Esophagus squamous epithelium (tissue), 4 donors: ENCODE results near the gene PTPN14.

ENCODE experiments used
- POLR2A ChIP-seq, 4 donors: fragments of 450-650 bp; IDR thresholded peaks; one replicate each; pipeline ENCODE4 v1.6.1; 2017; ENCODE audit warnings: antibody characterized with exemption in 4 of 4, mild to moderate bottlenecking in 4 of 4, moderate library complexity in 3 of 4
- TF ChIP-seq, protein P1 (sequence below), 6 experiments: fragments of 450-650 bp in 4 of 6; fragments of 200-600 bp in 2 of 6; sonication (generic) in 2 of 6; IDR thresholded peaks; one replicate each; pipeline ENCODE4 v1.5.1; 2016 to 2019; ENCODE audit warnings: antibody characterized with exemption in 6 of 6, mild to moderate bottlenecking in 4 of 6, moderate library complexity in 4 of 6

DNA sequence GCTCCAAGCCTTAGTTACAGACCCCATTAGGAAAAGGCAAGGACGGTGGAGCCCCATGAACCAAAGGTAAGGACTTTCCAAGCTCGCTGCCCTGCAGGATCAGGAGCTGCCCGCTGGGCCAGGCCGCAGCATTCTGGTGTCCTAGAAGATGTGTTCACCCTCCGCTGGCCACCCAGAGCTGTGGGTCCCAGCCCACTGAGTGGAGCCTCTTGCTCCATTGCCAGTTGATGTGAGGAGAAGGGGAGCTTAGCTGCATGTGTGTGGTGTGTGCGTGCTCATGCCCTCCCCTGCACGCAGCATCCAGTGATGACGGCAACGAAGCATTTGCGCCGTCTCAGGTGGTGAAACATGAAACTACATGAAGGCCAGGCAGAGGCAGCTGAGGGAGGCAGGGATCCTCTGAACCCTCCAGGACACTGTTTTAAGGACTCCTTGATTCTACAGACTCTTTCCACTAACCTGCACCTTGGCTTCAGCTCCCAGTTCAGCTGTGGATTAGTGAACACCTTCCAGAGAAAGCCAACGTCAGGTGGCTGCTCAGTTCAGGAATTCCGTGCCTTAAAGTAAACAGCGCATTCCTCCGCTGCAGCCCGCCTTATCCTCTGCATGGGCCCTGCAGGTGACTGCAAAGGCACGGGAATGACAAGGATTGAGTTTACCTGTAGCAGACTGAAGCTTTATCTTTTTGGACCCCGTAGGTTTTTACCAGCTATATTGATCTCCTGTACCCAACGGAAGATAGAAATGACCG, 221.8 kb downstream of the PTPN14 start:
- TF ChIP-seq, protein P1, sequence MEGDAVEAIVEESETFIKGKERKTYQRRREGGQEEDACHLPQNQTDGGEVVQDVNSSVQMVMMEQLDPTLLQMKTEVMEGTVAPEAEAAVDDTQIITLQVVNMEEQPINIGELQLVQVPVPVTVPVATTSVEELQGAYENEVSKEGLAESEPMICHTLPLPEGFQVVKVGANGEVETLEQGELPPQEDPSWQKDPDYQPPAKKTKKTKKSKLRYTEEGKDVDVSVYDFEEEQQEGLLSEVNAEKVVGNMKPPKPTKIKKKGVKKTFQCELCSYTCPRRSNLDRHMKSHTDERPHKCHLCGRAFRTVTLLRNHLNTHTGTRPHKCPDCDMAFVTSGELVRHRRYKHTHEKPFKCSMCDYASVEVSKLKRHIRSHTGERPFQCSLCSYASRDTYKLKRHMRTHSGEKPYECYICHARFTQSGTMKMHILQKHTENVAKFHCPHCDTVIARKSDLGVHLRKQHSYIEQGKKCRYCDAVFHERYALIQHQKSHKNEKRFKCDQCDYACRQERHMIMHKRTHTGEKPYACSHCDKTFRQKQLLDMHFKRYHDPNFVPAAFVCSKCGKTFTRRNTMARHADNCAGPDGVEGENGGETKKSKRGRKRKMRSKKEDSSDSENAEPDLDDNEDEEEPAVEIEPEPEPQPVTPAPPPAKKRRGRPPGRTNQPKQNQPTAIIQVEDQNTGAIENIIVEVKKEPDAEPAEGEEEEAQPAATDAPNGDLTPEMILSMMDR (IDR thresholded peaks at IDR 0.05) = no peak
- no peak for TF ChIP-seq POLR2A (IDR thresholded peaks at IDR 0.05)
